ENCODE measurements around the gene PRKCA.
A peak's percentile ranks its signal among the peaks of the same experiment; 100 is the strongest.

Gene PRKCA

DNA sequence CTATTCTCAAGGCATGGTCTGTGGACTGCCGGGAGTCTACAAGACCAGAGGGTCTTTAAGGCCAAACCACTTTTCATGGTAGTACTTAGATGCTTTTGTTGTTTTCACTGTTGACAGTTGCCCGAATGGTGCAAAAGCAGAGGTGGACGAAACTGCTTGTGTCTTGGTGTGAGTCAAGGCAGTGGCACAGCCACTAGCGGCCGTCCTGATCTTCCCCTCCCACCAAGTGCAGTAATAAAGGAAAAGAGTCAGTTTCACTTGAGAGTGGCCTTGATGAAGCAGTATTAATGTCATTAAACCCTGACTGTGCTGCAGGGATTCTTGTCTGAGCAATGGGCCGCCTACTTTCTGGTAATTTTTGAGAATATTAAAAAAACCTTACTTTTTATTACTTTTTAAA lies 109.1 kb downstream of the PRKCA start:
- H3K27ac ChIP-seq, result no peak overlapping the region
- no peak for TF ChIP-seq ZFX (IDR thresholded peaks at IDR 0.05; ENCODE audit: borderline replicate concordance)
- TF ChIP-seq, protein P1, sequence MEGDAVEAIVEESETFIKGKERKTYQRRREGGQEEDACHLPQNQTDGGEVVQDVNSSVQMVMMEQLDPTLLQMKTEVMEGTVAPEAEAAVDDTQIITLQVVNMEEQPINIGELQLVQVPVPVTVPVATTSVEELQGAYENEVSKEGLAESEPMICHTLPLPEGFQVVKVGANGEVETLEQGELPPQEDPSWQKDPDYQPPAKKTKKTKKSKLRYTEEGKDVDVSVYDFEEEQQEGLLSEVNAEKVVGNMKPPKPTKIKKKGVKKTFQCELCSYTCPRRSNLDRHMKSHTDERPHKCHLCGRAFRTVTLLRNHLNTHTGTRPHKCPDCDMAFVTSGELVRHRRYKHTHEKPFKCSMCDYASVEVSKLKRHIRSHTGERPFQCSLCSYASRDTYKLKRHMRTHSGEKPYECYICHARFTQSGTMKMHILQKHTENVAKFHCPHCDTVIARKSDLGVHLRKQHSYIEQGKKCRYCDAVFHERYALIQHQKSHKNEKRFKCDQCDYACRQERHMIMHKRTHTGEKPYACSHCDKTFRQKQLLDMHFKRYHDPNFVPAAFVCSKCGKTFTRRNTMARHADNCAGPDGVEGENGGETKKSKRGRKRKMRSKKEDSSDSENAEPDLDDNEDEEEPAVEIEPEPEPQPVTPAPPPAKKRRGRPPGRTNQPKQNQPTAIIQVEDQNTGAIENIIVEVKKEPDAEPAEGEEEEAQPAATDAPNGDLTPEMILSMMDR (IDR thresholded peaks at IDR 0.05), result no peak

- TF ChIP-seq, protein P1 (IDR thresholded peaks at IDR 0.05), result no peak
- TF ChIP-seq ZFX (IDR thresholded peaks at IDR 0.05; ENCODE audit: borderline replicate concordance), result no peak
- H3K27ac ChIP-seq, result no peak overlapping the region
Measured at GRCh38 chr17:66412857-66413558, 110.6 kb downstream of the PRKCA start.

DNA sequence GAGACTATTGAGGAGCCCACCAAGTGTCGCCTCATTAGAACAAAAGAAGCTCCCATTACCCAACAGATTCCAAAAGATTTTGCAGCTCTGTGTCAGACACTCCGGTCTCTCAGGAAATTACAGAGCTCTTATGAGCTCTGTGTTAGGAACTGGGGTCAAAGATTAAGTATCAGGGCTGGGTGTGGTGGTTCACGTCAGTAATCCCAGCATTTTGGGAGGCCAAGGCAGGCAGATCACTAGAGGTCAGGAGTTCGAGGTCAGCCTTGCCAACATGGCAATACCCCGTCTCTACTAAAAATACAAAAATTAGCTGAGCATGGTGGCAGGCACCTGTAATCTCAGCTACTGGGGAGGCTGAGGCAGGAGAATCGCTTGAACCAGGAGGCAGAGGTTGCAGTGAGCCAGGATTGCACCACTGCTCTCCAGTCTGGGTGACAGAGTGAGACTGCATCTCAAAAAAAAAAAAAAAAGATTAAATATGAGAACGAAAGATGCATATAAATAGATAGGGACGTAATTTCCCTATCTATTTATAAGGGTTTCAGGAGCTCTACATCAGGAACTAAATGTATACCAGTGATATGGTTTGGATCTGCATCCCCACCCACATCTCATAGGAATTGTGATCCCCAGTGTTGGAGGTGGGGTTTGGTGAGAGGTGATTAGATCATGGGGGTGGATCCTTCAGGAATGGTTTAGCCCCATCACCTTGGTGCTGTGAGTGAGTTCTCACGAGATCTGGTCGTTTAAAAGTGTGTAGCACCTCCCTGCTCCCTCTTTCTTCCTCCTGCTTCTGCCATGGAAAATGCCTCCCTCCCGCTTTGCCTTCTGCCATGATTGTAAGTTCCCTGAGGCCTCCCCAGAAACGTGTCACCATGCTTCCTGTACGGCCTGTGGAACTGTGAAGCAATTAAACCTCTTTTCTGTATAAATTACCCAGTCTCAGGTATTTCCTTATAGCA lies 111.4 kb downstream of the PRKCA start:
- TF ChIP-seq, protein P1 (IDR thresholded peaks at IDR 0.05), result no peak
- no peak for TF ChIP-seq ZFX (IDR thresholded peaks at IDR 0.05; ENCODE audit: borderline replicate concordance)

GRCh38 chr17:66414561-66415175 lies 112.3 kb downstream of the PRKCA start:
- H3K27ac ChIP-seq, result no peak overlapping the region; the same call in 1 of the 2 replicates
- TF ChIP-seq, protein P1 (IDR thresholded peaks at IDR 0.05), result no peak
- TF ChIP-seq ZFX (IDR thresholded peaks at IDR 0.05; ENCODE audit: borderline replicate concordance), result no peak

More for the DNA sequence above, 111.4 kb downstream of the PRKCA start:
- H3K27ac ChIP-seq, result no peak overlapping the region

- H3K27ac ChIP-seq, result peak overlapping the region; percentile 8; the same call in 1 of the 2 replicates
- TF ChIP-seq, protein P1 (IDR thresholded peaks at IDR 0.05), result no peak
- TF ChIP-seq ZFX (IDR thresholded peaks at IDR 0.05; ENCODE audit: borderline replicate concordance), result no peak
Measured at GRCh38 chr17:66415366-66416206, 113.2 kb downstream of the PRKCA start.

GRCh38 chr17:66416207-66416940 lies 114.0 kb downstream of the PRKCA start:
- H3K27ac ChIP-seq, result no peak overlapping the region
- TF ChIP-seq, protein P1 (IDR thresholded peaks at IDR 0.05), result no peak
- TF ChIP-seq ZFX (IDR thresholded peaks at IDR 0.05; ENCODE audit: borderline replicate concordance), result no peak
